ENCODE measurements around the gene APC2.
A peak's percentile ranks its signal among the peaks of the same experiment; 100 is the strongest.

APC2 gene

DNA sequence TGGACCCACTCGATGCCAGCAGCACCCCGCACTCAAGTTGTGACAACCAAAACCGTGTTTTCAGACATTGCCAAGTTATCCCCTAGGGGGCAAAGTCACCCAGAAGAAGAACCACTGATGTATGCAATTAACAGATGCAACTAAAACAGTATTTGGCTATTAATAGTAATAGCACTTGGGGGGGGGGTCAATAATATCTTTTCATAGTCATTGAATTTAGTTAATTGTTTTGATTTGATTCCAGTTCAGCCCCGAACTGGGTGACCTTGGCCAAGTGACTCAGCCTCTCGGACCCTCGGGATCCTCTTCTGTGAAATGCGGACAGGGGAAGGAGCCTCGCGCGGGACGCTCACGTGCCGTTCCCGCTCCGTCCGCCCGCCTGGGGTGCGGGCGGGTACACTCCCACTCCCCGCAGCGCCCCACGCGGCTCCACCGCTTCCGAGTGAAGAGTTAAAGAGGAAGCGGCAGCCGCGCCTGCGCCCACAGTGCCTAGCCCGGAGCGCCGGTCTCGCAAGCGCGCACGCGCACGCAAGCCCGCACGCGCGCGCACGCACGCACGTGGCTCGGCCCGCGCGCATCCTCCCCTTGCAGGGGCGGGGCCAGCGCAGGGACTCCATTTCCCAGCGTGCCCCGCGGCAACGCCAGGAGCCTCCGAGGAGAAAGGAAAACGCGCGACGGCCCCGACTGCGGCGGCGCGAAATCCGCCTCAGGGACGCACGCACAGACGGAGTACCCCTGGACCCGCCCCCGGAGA is 43.0 kb upstream of the APC2 start:
- peak overlapping the region; percentile 66 for H3K4me3 ChIP-seq (ENCODE audit: low read length)
- H3K36me3 ChIP-seq (ENCODE audit: control insufficient read depth, low read length), result peaks cover 41% of the 10 kb centered on the region
- H3F3A ChIP-seq (ENCODE audit: control insufficient read depth, insufficient read depth), result peaks cover 9% of the 10 kb centered on the region
- peaks cover 7% of the 10 kb centered on the region for H3K27me3 ChIP-seq (ENCODE audit: control insufficient read depth, low read length)
- H3K4me1 ChIP-seq (ENCODE audit: control insufficient read depth, low read length), result peaks cover 43% of the 10 kb centered on the region
- peaks cover 45% of the 10 kb centered on the region for H3K79me2 ChIP-seq (ENCODE audit: control insufficient read depth, low read length)
- peak overlapping the region; percentile 67 for H3K4me2 ChIP-seq (ENCODE audit: low read length)
- H3K9me3 ChIP-seq (ENCODE audit: control insufficient read depth, insufficient read depth, low read length), result no peaks in the 10 kb centered on the region
- H4K20me1 ChIP-seq (ENCODE audit: control insufficient read depth, insufficient read depth, low read depth, low read length), result peaks cover 33% of the 10 kb centered on the region
- H3K27ac ChIP-seq (ENCODE audit: low read depth, low read length), result peak overlapping the region; percentile 68
- H3K9me2 ChIP-seq (replicated peaks; ENCODE audit: control insufficient read depth, low read length), result no peaks in the 10 kb centered on the region
- TF ChIP-seq CTCF (IDR thresholded peaks at IDR 0.05; ENCODE audit: low read depth, low read length, poor library complexity, severe bottlenecking) (peak; percentile 62), EZH2phosphoT487 (IDR thresholded peaks at IDR 0.05; ENCODE audit: borderline replicate concordance, low read length) (no peak)

DNA sequence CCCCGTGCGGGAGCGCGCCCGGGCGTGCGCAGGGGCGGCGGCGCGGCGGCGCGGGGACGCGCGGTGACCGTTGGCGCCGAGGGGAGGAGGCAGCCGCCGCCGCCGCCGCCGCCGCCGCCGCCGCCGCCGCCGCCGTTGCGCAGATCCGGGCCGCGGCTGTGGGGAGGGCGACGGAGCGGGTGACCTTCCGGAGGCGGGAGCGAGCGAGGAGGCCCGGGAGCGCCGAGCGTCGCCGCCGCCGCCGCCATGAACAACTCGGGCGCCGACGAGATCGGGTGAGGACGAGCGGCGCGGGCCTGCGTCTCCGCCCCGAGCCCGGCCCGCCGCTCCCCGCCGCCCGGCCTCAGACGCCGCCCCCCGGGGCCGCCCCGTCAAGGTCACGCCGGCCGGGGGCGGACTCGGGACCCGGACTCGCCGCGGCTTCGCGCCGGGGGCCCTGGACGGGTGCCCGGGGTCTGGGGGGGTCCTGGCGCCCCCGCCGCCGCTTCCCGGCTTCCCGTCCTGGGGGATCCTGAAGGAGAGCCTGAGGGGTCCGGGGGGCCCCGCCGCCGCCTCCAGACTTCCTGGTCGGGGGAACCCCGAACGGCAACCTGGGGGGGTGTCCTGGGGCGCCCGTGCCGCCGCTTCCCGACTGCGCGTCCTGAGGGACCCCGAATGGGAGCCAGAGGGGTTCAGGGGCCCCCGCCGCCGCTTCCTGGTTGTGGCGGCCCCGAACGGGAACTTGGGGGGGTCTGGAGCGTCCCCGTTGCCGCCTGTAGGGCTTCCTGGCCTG is 42.2 kb upstream of the APC2 start, which contains the start of gene DAZAP1:
DAZAP1 (plus strand) TSS at position 59 of the 772 bp plus-strand sequence; CDS start at position 247, 188 bp downstream.
- Histone ChIP-seq H3F3A (ENCODE audit: control insufficient read depth, insufficient read depth) (peaks cover 9% of the 10 kb centered on the region), H3K4me2 (ENCODE audit: low read length) (peak within 1 kb of the TSS; percentile 100), H3K4me3 (ENCODE audit: low read length) (peak within 1 kb of the TSS; percentile 86), H4K20me1 (ENCODE audit: control insufficient read depth, insufficient read depth, low read depth, low read length) (peaks cover 40% of the 10 kb centered on the region), H3K9me3 (ENCODE audit: control insufficient read depth, insufficient read depth, low read length) (no peaks in the 10 kb centered on the region), H3K27ac (ENCODE audit: low read depth, low read length) (peak within 1 kb of the TSS; percentile 78), H3K36me3 (ENCODE audit: control insufficient read depth, low read length) (peaks cover 49% of the 10 kb centered on the region), H3K4me1 (ENCODE audit: control insufficient read depth, low read length) (peaks cover 36% of the 10 kb centered on the region), H3K27me3 (ENCODE audit: control insufficient read depth, low read length) (peaks cover 2% of the 10 kb centered on the region), H3K9me2 (replicated peaks; ENCODE audit: control insufficient read depth, low read length) (no peaks in the 10 kb centered on the region), H3K79me2 (ENCODE audit: control insufficient read depth, low read length) (peaks cover 52% of the 10 kb centered on the region)
- TF ChIP-seq CTCF (IDR thresholded peaks at IDR 0.05; ENCODE audit: low read depth, low read length, poor library complexity, severe bottlenecking) (no peak), EZH2phosphoT487 (IDR thresholded peaks at IDR 0.05; ENCODE audit: borderline replicate concordance, low read length) (no peak)

DNA sequence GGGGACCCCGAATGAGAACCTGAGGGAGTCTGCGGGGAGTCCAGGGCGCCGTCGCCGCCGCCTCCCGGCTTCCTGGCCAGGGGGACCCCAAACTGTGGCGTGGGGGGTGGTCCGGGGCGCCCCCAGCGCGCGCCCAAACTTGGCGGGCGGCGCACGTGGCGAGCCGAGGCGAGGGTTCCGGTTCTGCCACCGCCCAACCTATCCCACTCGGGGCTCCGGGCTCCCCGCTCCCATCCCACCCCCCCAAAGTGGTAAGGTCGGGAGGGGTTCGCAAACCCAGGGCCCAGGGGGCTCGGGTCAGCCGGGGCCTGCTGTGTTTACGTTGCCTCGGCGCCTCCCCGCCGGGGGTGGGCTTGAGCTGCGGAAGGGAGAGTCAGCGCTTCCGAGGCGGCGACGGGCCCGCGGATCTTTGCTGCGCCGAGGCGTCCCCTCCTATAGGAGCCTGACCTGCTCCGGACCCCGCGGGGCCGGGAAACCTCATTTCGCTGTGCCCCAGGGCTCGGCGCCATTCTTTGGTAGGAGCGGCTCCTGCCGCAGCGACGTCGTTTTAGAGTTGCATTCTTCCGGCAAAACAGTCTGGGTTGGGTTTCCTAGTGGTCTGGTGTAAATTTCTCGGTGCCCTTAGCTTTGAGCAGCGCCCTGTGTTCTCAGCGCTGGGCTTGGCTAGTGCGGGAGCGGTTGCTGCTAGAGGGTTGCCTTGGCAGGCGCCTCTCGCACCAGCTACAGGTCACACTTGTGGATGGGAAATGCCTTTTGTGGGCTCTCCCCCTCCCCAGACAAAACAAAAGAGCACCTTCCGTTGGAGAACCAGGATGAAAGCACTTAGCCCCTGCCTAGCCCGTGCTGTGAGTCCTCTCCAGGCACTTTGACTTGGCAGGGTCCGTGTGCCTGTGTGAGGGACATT is 41.4 kb upstream of the APC2 start:
- Histone ChIP-seq H3K4me2 (ENCODE audit: low read length) (peak overlapping the region; percentile 100), H3K27ac (ENCODE audit: low read depth, low read length) (peak overlapping the region; percentile 78), H3K36me3 (ENCODE audit: control insufficient read depth, low read length) (peaks cover 57% of the 10 kb centered on the region), H3K4me3 (ENCODE audit: low read length) (peak overlapping the region; percentile 86), H3F3A (ENCODE audit: control insufficient read depth, insufficient read depth) (peaks cover 9% of the 10 kb centered on the region), H3K79me2 (ENCODE audit: control insufficient read depth, low read length) (peaks cover 61% of the 10 kb centered on the region), H3K4me1 (ENCODE audit: control insufficient read depth, low read length) (peaks cover 32% of the 10 kb centered on the region), H3K27me3 (ENCODE audit: control insufficient read depth, low read length) (no peaks in the 10 kb centered on the region), H3K9me2 (replicated peaks; ENCODE audit: control insufficient read depth, low read length) (no peaks in the 10 kb centered on the region), H3K9me3 (ENCODE audit: control insufficient read depth, insufficient read depth, low read length) (no peaks in the 10 kb centered on the region), H4K20me1 (ENCODE audit: control insufficient read depth, insufficient read depth, low read depth, low read length) (peaks cover 46% of the 10 kb centered on the region)
- TF ChIP-seq CTCF (IDR thresholded peaks at IDR 0.05; ENCODE audit: low read depth, low read length, poor library complexity, severe bottlenecking) (no peak), EZH2phosphoT487 (IDR thresholded peaks at IDR 0.05; ENCODE audit: borderline replicate concordance, low read length) (no peak)

All from DOHH2 (cell line).